DOHH2 (cell line): Measurements from ENCODE around the gene USP34.

Experiments
- H3F3A ChIP-seq: fragments of 200-600 bp; sonication (generic), shearing (Covaris generic); 2 replicates; pipeline ENCODE4 v1.6.0; 2016; ENCODE audit warnings: antibody characterized with exemption, mild to moderate bottlenecking; ENCODE audit not compliant: control insufficient read depth, insufficient read depth
- H3K27ac ChIP-seq: fragments of 200-600 bp; sonication (generic); 2 replicates; pipeline ENCODE4 v1.5.1; 2014; ENCODE audit warnings: low read depth, mild to moderate bottlenecking, low read length, moderate library complexity
- H3K27me3 ChIP-seq: fragments of 200-600 bp; sonication (generic); 2 replicates; pipeline ENCODE4 v1.6.1; 2014; ENCODE audit warnings: mild to moderate bottlenecking, low read length, mixed read lengths; ENCODE audit not compliant: control insufficient read depth
- H3K36me3 ChIP-seq: fragments of 200-600 bp; sonication (generic); 2 replicates; pipeline ENCODE4 v1.6.1; 2014; ENCODE audit warnings: mild to moderate bottlenecking, low read length, moderate library complexity, mixed read lengths; ENCODE audit not compliant: control insufficient read depth
- H3K4me1 ChIP-seq: fragments of 200-600 bp; sonication (generic); 2 replicates; pipeline ENCODE4 v1.6.1; 2014; ENCODE audit warnings: mild to moderate bottlenecking, low read length, mixed read lengths; ENCODE audit not compliant: control insufficient read depth
- H3K4me2 ChIP-seq: fragments of 200-600 bp; sonication (generic); 2 replicates; pipeline ENCODE4 v1.6.0; 2014; ENCODE audit warnings: mild to moderate bottlenecking, low read length, moderate library complexity
- H3K4me3 ChIP-seq: fragments of 200-600 bp; sonication (generic); 2 replicates; pipeline ENCODE4 v1.5.1; 2014; ENCODE audit warnings: mild to moderate bottlenecking, low read length, mixed read lengths
- H3K79me2 ChIP-seq: fragments of 200-600 bp; sonication (generic); 2 replicates; pipeline ENCODE4 v1.6.1; 2014; ENCODE audit warnings: mild to moderate bottlenecking, low read length, mixed read lengths; ENCODE audit not compliant: control insufficient read depth
- H3K9me2 ChIP-seq: fragments of 200-600 bp; sonication (generic); replicated peaks from 2 replicates; pipeline ENCODE4 v1.6.1; 2014; ENCODE audit warnings: mild to moderate bottlenecking, low read length, mixed read lengths; ENCODE audit not compliant: control insufficient read depth
- H3K9me3 ChIP-seq: fragments of 200-600 bp; sonication (generic); 2 replicates; pipeline ENCODE4 v1.6.1; 2014; ENCODE audit warnings: antibody characterized with exemption, low read length, mixed read lengths; ENCODE audit not compliant: control insufficient read depth, insufficient read depth
- H4K20me1 ChIP-seq: fragments of 200-600 bp; sonication (generic); 2 replicates; pipeline ENCODE4 v1.6.0; 2014; ENCODE audit warnings: low read depth, mild to moderate bottlenecking, antibody characterized with exemption, low read length, moderate library complexity; ENCODE audit not compliant: control insufficient read depth, insufficient read depth
- CTCF ChIP-seq: fragments of 200-600 bp; sonication (generic); IDR thresholded peaks from one replicate; pipeline ENCODE4 v1.5.1; 2014; ENCODE audit warnings: antibody characterized with exemption, mild to moderate bottlenecking, low read depth, low read length; ENCODE audit not compliant: poor library complexity, severe bottlenecking
- EZH2phosphoT487 ChIP-seq: fragments of 200-600 bp; sonication (generic); IDR thresholded peaks from 2 replicates; pipeline ENCODE4 v1.6.1; 2017; ENCODE audit warnings: borderline replicate concordance, mild to moderate bottlenecking, antibody characterized with exemption, low read length, moderate library complexity, mixed read lengths

Gene USP34

GRCh38 chr2:61181382-61182058 lies 289.4 kb downstream of the USP34 start:
- Histone ChIP-seq H4K20me1 (no peaks in the 10 kb centered on the region), H3K9me2 (no peaks in the 10 kb centered on the region)

DNA sequence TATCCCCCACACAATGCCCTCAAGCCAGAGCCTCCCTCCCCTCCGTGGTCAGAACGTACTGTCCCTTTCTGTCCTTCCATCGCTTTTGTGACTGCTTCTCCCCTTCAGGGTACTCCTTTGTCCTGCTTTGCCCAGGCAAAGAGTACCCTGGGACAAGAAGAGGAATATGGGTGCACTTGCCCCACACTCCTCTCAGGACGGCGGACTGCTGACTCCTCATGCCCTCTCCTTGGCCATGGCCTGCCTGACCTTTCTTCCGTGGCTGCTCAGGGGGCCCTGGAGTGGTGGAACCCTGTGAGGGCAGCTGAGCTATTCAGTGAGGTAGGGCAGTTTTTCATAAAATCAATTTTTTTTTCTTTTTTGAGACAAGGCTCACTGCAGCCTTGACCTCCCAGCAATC lies 290.2 kb downstream of the USP34 start:
- Histone ChIP-seq H3K4me3 (no peak overlapping the region; the same call in 1 of the 2 replicates), H3K79me2 (peaks cover 56% of the 10 kb centered on the region), H3K27ac (no peak overlapping the region)

More at GRCh38 chr2:61181382-61182058, 289.4 kb downstream of the USP34 start:
- H3K27me3 ChIP-seq = no peaks in the 10 kb centered on the region
- peaks cover 56% of the 10 kb centered on the region for H3K79me2 ChIP-seq
- peaks cover 17% of the 10 kb centered on the region; the same call in 1 of the 2 replicates for H3F3A ChIP-seq
- H3K4me2 ChIP-seq = peak overlapping the region; percentile 78
- H3K36me3 ChIP-seq = peaks cover 78% of the 10 kb centered on the region
- TF ChIP-seq EZH2phosphoT487 (no peak), CTCF (no peak)
- no peak overlapping the region for H3K27ac ChIP-seq
- H3K4me3 ChIP-seq = no peak overlapping the region
- peaks cover 40% of the 10 kb centered on the region for H3K4me1 ChIP-seq
- H3K9me3 ChIP-seq = no peaks in the 10 kb centered on the region

GRCh38 chr2:61179701-61180639 lies 290.9 kb downstream of the USP34 start:
- Histone ChIP-seq H3K27ac (no peak overlapping the region), H3K9me2 (no peaks in the 10 kb centered on the region), H3K4me3 (peak overlapping the region; percentile 88), H3F3A (peaks cover 9% of the 10 kb centered on the region; the same call in 1 of the 2 replicates), H3K36me3 (peaks cover 63% of the 10 kb centered on the region), H3K27me3 (no peaks in the 10 kb centered on the region), H4K20me1 (no peaks in the 10 kb centered on the region), H3K4me1 (peaks cover 45% of the 10 kb centered on the region), H3K4me2 (peak overlapping the region; percentile 78), H3K79me2 (peaks cover 56% of the 10 kb centered on the region), H3K9me3 (no peaks in the 10 kb centered on the region)
- no peak for TF ChIP-seq EZH2phosphoT487
- TF ChIP-seq CTCF = no peak

More for the DNA sequence above, 290.2 kb downstream of the USP34 start:
- Histone ChIP-seq H3K36me3 (peaks cover 70% of the 10 kb centered on the region), H3K4me2 (peak overlapping the region; percentile 78), H3K9me3 (no peaks in the 10 kb centered on the region), H3F3A (peaks cover 11% of the 10 kb centered on the region; the same call in 1 of the 2 replicates), H3K4me1 (peaks cover 45% of the 10 kb centered on the region), H3K9me2 (no peaks in the 10 kb centered on the region), H4K20me1 (no peaks in the 10 kb centered on the region), H3K27me3 (no peaks in the 10 kb centered on the region)
- TF ChIP-seq EZH2phosphoT487 (no peak), CTCF (no peak)
